Heart right ventricle (tissue), 16 donors: ENCODE measurements around the gene MZT2B. TPM values are rescaled to one million over a fixed set of nuclear protein-coding genes. Genes with fewer than 3 reads are reported as not detected.
"Not testable (repeated sequence)": the region's sequence is repeated elsewhere in the genome, so short reads cannot be mapped to it uniquely, and the experiment has no call there.

Experiments
- ATAC-seq, 8 donors: fragments of 200-7000 bp; cut with Tn5 transposase; one replicate each; pipeline ENCODE4 v1.9.1; 2020; ENCODE audit warnings: mild to moderate bottlenecking in 8 of 8, moderate library complexity in 8 of 8, moderate number of reproducible peaks in 1 of 8
- DNase-seq, 2 donors: peaks; one replicate each; pipeline ENCODE4 v3.0.0-alpha.2; 2020
- H3K27ac ChIP-seq, 10 donors: fragments of 200-600 bp; sonication (generic) in 2 of 10; one replicate each; pipeline versions ENCODE4 v1.5.0 to v1.8.0; 2020 to 2022; ENCODE audit warnings: mild to moderate bottlenecking in 3 of 10
- H3K27me3 ChIP-seq, 7 donors: fragments of 200-600 bp; one replicate each; pipeline ENCODE4 v1.8.0; 2021 to 2022; ENCODE audit warnings: mild to moderate bottlenecking in 2 of 7
- H3K36me3 ChIP-seq, 9 donors: fragments of 200-600 bp; sonication (generic) in 1 of 9; one replicate each; pipeline versions ENCODE4 v1.5.0 to v1.8.0; 2020 to 2022; ENCODE audit warnings: mild to moderate bottlenecking in 2 of 9
- H3K4me1 ChIP-seq, 9 donors: fragments of 200-600 bp; sonication (generic) in 1 of 9; one replicate each; pipeline versions ENCODE4 v1.5.0 to v1.8.0; 2020 to 2022; ENCODE audit warnings: mild to moderate bottlenecking in 4 of 9
- H3K4me3 ChIP-seq, 10 donors: fragments of 200-600 bp; sonication (generic) in 2 of 10; one replicate each; pipeline versions ENCODE4 v1.5.0 to v1.8.0; 2020 to 2022; ENCODE audit warnings: mild to moderate bottlenecking in 7 of 10, moderate library complexity in 2 of 10
- H3K9me3 ChIP-seq, 11 donors: fragments of 200-600 bp in 10 of 11; sonication (generic) in 2 of 11; one replicate each; pipeline versions ENCODE4 v1.5.0 to v1.8.0; 2013 to 2022; ENCODE audit warnings: mild to moderate bottlenecking in 2 of 11, control low read depth in 1 of 11, moderate library complexity in 1 of 11
- WGBS, 2 donors: extraction: QIAGEN DNeasy Blood & Tissue Kit; methylation state at CpG; one replicate each; pipeline ENCODE4 v1.1.7; 2013; ENCODE audit warnings: inconsistent platforms in 1 of 2; 5-methylcytosine and 5-hydroxymethylcytosine counted together
- intact Hi-C, 10 donors: fragments of 100-400 bp; cut with DNase I; formaldehyde crosslinking; loops; one replicate each; pipeline versions ENCODE4 v1.11.1 to v1.14.2; 2022
- polyA plus RNA-seq, 2 donors: library from polyadenylated mRNA; stranded (reverse); fragments of 200-250 nt; gene quantifications; one replicate each; pipeline ENCODE4 v1.2.3, GENCODE V29; 2013
- total RNA-seq, 10 donors: library from RNA; stranded (reverse); fragmentation: NEBNext Ultra II Directional in 3 of 10; extraction: Animal tissue kit (Norgen Biotek cat#: 25700) in 3 of 10; gene quantifications; one replicate each; pipeline versions ENCODE4 v1.2.1 to v1.2.4, GENCODE V29; 2021 to 2023
- TF ChIP-seq, protein P1 (sequence below), 9 donors: fragments of 200-600 bp; sonication (generic) in 2 of 9; IDR thresholded peaks; one replicate each; pipeline versions ENCODE4 v1.5.0 to v1.8.0; 2021 to 2022; ENCODE audit warnings: antibody characterized with exemption in 9 of 9, mild to moderate bottlenecking in 5 of 9, moderate library complexity in 1 of 9
- donor health status: Arrhythmogenic right ventricular cardiomyopathy.
- donor health status: ischemic (EF 13 %, LVEDD 7.1; RV severe dilation, severe dysfunction).
- donor health status: healthy with polysubstance abuse.
- donor health status: DM: no; HTN: yes; CAD: no.
- donor health status: DM: no; HTN: no; CAD: no.
- donor health status: ischemic (EF 25% LVEDD 6.9; RV normal size, moderate dysfunction).
- donor health status: ischemic (EF 25% LVEDD 5.7; RV mildly dilated, moderate dysfunction).
- donor health status: healthy.
- donor health status: DM: yes; HTN: yes; CAD: no.
- donor health status: Ischemic cardiomyopathy.
- donor health status: ischemic (EF 35%, LVEDD 5.7; RV mildly dilated, moderate dysfunction).
- donor health status: nonischemic (EF 11% LVEDD 7.7; RV severe dilation, severe dysfunction).
- donor health status: DM: yes; HTN: yes; CAD: no.
- donor health status: PGD.
- donor health status: ischemic (EF 29% LVEDD 5.4; RV normal size, mild dysfunction).
- donor health status: nonischemic (EF 23%, LVEDD 6.1; RV moderate dilation, normal function).

The MZT2B gene
- total and polyA plus RNA-seq, 12 donors: 297 to 911 (median 420) TPM

DNA sequence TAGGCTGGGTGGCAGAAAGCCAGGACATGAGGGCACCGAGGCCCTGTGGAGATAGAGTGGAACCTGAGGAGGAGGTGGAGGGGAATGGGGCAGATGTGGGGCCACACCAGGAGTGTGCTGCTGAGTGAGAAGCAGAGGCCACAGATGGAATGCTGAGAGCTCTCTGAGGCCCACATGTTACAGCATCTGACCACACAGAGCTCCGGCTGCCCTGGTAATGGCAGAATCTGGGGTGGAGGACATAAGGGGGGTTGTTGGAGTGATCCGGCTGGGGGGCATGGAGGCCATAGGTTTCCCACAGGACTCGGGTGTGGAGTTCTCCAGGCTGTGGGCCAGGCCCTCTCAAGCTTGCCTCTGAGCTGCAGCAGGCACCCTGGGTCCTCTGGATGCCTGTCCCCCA, 3.8 kb downstream of the MZT2B start:
- H3K4me1 ChIP-seq: peaks cover 8 to 17% (median 12%) of the 10 kb centered on the region in 9 donors
- no peak for ATAC-seq
- H3K27ac ChIP-seq: no peak overlapping the region
- intact Hi-C loops: loop anchor here in 3 of 10 donors (10.0 kb wide), 3 partner anchors 139 to 1299 kb away; no protein-coding TSS in a partner anchor
- H3K9me3 ChIP-seq: no peaks in the 10 kb centered on the region
- H3K36me3 ChIP-seq: peaks cover 0 to 17% (median 0%) of the 10 kb centered on the region in 9 donors
- TF ChIP-seq, protein P1, sequence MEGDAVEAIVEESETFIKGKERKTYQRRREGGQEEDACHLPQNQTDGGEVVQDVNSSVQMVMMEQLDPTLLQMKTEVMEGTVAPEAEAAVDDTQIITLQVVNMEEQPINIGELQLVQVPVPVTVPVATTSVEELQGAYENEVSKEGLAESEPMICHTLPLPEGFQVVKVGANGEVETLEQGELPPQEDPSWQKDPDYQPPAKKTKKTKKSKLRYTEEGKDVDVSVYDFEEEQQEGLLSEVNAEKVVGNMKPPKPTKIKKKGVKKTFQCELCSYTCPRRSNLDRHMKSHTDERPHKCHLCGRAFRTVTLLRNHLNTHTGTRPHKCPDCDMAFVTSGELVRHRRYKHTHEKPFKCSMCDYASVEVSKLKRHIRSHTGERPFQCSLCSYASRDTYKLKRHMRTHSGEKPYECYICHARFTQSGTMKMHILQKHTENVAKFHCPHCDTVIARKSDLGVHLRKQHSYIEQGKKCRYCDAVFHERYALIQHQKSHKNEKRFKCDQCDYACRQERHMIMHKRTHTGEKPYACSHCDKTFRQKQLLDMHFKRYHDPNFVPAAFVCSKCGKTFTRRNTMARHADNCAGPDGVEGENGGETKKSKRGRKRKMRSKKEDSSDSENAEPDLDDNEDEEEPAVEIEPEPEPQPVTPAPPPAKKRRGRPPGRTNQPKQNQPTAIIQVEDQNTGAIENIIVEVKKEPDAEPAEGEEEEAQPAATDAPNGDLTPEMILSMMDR (IDR thresholded peaks at IDR 0.05): no peak
- DNase-seq: no peak
- H3K4me3 ChIP-seq: no peak overlapping the region
- H3K27me3 ChIP-seq: no peaks in the 10 kb centered on the region
- 48 to 57% methylated on average over 4 of the region's 4 CpGs for WGBS, 2 donors

DNA sequence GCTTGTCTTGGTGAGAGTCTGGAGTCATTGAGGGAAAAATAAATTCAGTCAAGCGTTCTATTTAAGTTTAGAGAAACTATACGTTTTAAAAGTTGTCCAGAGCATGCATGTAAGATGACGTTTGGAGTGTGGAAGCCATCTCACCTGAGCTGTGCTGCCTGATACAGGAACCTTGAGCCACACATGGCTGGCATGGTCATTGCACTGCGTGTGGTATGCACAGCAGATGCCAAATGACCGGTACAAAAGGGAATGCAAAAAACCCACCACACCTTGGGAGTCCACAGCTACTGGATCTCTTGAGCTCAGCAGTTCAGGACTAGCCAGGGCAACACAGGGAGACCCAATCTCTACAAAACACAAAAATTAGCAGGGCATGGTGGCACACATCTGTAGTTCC, 4.3 kb downstream of the MZT2B start:
- TF ChIP-seq, protein P1 (IDR thresholded peaks at IDR 0.05): no peak
- Histone ChIP-seq H3K27ac (no peak overlapping the region), H3K4me1 (peaks cover 7 to 15% (median 11%) of the 10 kb centered on the region in 9 donors), H3K27me3 (no peaks in the 10 kb centered on the region), H3K4me3 (no peak overlapping the region), H3K9me3 (no peaks in the 10 kb centered on the region), H3K36me3 (peaks cover 0 to 22% (median 0%) of the 10 kb centered on the region in 9 donors)
- 82 to 86% methylated on average over 5 of the region's 5 CpGs for WGBS, 2 donors
- no peak for DNase-seq
- intact Hi-C loops: loop anchor here in 3 of 10 donors (10.0 kb wide), 3 partner anchors 138 to 1298 kb away; no protein-coding TSS in a partner anchor
- no peak for ATAC-seq

DNA sequence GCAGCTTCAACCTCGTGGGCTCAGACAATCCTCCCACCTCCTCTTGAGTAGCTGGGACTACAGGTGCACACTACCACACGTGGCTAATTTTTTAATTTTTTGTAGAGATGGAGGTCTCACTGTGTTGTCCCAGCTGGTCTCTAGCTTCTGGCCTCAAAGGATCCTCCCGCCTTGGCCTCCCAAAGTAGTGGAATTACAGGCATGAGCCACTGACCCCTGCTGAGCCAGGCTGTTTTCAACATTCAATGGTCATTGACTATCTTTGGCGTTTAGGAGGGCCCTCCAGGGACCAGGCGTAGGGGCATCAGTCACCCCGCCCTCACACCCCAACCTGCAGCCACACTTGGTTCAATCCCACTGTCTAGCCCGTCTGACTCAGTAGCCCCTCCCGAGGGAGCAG, 5.2 kb downstream of the MZT2B start:
- H3K36me3 ChIP-seq: peaks cover 0 to 26% (median 0%) of the 10 kb centered on the region in 9 donors
- H3K27me3 ChIP-seq: no peaks in the 10 kb centered on the region
- intact Hi-C loops: loop anchor here in 3 of 10 donors (10.0 kb wide), 3 partner anchors 138 to 1298 kb away; no protein-coding TSS in a partner anchor
- 81 to 84% methylated on average over 7 of the region's 8 CpGs for WGBS, 2 donors
- H3K4me1 ChIP-seq: peaks cover 7 to 15% (median 11%) of the 10 kb centered on the region in 9 donors
- TF ChIP-seq, protein P1 (IDR thresholded peaks at IDR 0.05): no peak
- no peaks in the 10 kb centered on the region for H3K9me3 ChIP-seq
- no peak for DNase-seq
- ATAC-seq: no peak
- H3K4me3 ChIP-seq: no peak overlapping the region
- no peak overlapping the region for H3K27ac ChIP-seq

GRCh38 chr2:130187859-130188792, 6.1 kb downstream of the MZT2B start:
- Histone ChIP-seq H3K36me3 (peaks cover 0 to 26% (median 0%) of the 10 kb centered on the region in 9 donors), H3K4me1 (peaks cover 5 to 12% (median 7%) of the 10 kb centered on the region in 9 donors)
- H3K27me3 ChIP-seq, H3K9me3 ChIP-seq, ATAC-seq, H3K27ac ChIP-seq, DNase-seq, H3K4me3 ChIP-seq: not testable (repeated sequence)
- 92% methylated on average over 17 of the region's 17 CpGs for WGBS, 2 donors
- intact Hi-C loops: loop anchor here in 3 of 10 donors (10.0 kb wide), 3 partner anchors 137 to 1297 kb away; no protein-coding TSS in a partner anchor

- H3K27ac ChIP-seq, H3K9me3 ChIP-seq, H3K4me3 ChIP-seq, H3K4me1 ChIP-seq, H3K27me3 ChIP-seq, DNase-seq: not testable (repeated sequence)
- ATAC-seq: peak in 1 of 8 donors; percentile 25
- H3K36me3 ChIP-seq: peaks cover 0 to 24% (median 0%) of the 10 kb centered on the region in 9 donors
- intact Hi-C loops: loop anchor here in 3 of 10 donors (10.0 kb wide), 3 partner anchors 136 to 1296 kb away; no protein-coding TSS in a partner anchor
- 64 to 75% methylated on average over 4 of the region's 4 CpGs for WGBS, 2 donors
Measured at GRCh38 chr2:130188958-130189357, 6.9 kb downstream of the MZT2B start.
